OCI-LY3 (cell line): ENCODE results near the gene LIX1L.

Experiments used
- EZH2phosphoT487 ChIP-seq: fragments of 200-600 bp; shearing (Covaris generic); IDR thresholded peaks from 2 replicates; pipeline ENCODE4 v1.6.1; 2018; ENCODE audit warnings: antibody characterized with exemption, mixed run types, low read depth
- TF ChIP-seq, protein P1 (sequence below): fragments of 200-600, 300-600 bp; sonication (generic); IDR thresholded peaks from 2 replicates; pipeline ENCODE4 v1.5.1; 2014; ENCODE audit warnings: antibody characterized with exemption, low read length, low read depth

DNA sequence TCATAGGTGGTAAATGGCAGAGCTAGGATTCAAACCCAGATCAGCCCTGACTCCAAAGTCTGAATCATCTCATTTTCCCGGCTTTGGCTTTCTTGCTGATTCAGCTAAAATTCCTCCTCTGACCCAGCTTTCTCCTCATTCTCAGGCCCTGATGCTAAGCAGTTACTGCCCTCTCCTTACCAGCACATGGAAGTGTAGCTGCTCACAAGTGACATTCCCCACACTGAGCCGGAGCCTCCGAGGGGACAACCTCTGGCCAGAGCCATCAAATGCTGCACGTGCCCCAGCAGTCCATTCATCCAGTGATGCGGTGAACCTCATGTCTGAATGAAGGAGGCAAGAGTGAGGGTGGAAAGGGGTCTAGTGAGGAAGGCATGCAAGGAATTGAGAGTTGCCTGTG is 59.1 kb downstream of the LIX1L start:
- TF ChIP-seq, protein P1, sequence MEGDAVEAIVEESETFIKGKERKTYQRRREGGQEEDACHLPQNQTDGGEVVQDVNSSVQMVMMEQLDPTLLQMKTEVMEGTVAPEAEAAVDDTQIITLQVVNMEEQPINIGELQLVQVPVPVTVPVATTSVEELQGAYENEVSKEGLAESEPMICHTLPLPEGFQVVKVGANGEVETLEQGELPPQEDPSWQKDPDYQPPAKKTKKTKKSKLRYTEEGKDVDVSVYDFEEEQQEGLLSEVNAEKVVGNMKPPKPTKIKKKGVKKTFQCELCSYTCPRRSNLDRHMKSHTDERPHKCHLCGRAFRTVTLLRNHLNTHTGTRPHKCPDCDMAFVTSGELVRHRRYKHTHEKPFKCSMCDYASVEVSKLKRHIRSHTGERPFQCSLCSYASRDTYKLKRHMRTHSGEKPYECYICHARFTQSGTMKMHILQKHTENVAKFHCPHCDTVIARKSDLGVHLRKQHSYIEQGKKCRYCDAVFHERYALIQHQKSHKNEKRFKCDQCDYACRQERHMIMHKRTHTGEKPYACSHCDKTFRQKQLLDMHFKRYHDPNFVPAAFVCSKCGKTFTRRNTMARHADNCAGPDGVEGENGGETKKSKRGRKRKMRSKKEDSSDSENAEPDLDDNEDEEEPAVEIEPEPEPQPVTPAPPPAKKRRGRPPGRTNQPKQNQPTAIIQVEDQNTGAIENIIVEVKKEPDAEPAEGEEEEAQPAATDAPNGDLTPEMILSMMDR = no peak
- no peak for TF ChIP-seq EZH2phosphoT487
